ENCODE measurements around the gene SLC44A1.

Gene SLC44A1

DNA sequence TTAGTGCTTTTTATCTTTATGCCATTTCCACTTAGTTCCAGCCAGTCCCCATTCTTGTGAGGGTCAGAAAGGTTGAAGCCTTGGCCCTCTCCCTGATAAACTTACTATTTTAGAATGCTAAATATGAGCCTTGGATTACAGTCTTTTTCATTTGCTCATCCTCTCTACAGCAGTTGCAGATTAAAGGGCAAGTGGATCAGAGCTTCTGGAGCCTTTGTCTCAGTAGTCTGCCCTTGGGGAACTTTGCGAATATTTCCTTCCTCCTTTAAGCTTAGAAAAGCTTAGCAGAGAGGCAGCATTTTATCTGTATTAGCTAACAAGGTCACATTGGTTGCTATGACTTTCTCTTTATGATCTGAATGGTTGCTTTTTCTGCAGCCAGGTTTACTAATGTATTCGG, 214.9 kb downstream of the SLC44A1 start:
- TF ChIP-seq CTCF (IDR thresholded peaks at IDR 0.05), result no peak

- no peak for TF ChIP-seq CTCF (IDR thresholded peaks at IDR 0.05)
Observed at GRCh38 chr9:105466898-105467455, 222.5 kb downstream of the SLC44A1 start.

DNA sequence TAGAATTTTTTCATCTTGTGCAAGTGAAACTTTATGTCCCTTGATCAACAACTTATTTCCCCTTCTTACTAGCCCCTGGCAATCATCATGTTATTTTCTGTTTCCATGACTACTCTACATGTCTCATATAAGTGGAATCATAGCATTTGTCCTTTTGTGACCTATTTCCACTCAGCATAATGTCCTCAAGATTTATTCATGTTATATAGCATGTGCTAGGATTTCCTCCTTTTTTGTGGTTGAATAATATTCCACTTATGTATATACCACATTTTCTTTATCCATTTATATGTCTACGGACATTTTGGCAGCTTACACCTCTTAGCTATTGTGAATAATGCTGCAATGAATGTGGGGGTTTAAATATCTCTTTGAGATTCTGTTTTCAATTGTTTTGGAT, 224.4 kb downstream of the SLC44A1 start:
- no peak for TF ChIP-seq CTCF (IDR thresholded peaks at IDR 0.05)

GRCh38 chr9:105473221-105473620, 228.8 kb downstream of the SLC44A1 start:
- no peak for TF ChIP-seq CTCF (IDR thresholded peaks at IDR 0.05)

DNA sequence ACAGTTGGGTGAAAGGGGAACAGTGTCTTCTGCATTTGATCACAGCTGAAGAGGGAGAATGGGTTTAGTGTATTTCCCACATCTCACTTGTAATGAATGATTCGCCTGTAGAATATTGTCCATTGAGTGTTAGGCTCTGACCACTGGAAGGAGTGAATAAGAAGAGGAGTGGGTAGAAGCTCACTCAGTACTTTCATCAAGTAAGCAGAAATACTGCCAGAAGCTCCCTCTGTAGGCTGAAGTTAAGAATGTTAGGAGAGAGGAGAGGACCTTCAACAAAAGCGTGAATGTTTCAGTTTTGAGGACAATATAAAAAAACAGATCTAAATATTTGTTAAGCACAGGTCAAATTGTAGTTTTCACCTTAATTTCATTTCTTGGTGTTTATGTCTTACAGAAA, 230.9 kb downstream of the SLC44A1 start:
- peak; percentile 48; the same call in 1 of the 2 replicates for TF ChIP-seq CTCF (IDR thresholded peaks at IDR 0.05)

DNA sequence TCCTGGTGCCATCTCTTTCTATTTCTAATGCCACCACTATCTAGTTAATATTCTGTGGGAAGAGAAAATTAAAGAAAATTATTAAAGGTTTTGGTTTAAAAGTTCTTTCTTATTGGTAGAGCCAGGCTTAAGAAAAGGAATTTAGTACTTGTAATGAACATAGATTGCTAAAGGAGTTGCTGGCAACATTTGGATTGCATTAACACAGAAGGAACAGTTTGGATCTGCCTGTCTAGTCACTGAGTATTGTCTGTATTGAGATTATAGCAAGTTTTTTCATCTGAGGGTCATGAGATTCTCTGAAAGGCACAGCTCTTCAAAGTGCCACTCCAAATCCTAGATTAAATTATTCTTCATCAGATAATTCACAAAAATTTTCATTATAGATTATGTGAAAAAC, 235.4 kb downstream of the SLC44A1 start:
- no peak for TF ChIP-seq CTCF (IDR thresholded peaks at IDR 0.05)

DNA sequence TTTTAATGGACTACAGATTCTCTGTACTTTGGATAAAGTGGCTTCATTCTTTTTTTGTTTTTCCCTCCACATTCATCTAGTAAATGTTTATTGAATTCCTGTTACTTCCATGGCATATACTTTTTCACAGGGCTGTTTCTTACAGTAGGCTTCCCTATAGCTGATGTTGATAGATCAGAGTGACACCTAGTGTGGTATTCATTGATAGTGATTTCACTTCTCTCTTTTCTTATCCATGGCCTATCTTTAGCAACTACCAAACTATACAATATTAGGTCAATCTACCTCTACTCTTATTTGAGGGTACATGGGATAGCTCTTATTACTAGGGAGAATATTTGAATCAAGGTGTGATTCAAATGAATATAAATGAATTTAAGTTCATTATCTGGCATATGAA, 239.2 kb downstream of the SLC44A1 start:
- TF ChIP-seq CTCF (IDR thresholded peaks at IDR 0.05), result no peak

DNA sequence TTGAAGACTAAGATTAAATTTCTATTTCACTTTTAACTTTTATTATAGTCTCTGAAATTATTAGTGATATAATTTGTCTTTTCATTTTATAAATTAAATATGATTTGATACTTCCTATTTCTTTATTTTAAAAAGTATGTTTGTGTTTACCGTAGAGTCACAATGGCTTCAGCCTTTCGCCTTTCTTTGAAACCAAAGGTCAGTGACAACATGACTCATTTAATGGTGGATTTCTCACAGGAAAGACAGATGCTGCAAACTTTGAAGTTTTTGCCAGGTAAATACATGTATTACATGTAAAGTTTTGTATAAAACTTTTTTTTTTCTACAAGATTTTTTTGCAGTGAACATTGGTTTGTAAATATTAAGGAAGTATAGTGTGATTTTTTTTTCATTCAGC, 239.8 kb downstream of the SLC44A1 start:
- no peak for TF ChIP-seq CTCF (IDR thresholded peaks at IDR 0.05)

Data from LNCAP (cell line).